ENCODE data around the gene PPP2R2C.

DNA sequence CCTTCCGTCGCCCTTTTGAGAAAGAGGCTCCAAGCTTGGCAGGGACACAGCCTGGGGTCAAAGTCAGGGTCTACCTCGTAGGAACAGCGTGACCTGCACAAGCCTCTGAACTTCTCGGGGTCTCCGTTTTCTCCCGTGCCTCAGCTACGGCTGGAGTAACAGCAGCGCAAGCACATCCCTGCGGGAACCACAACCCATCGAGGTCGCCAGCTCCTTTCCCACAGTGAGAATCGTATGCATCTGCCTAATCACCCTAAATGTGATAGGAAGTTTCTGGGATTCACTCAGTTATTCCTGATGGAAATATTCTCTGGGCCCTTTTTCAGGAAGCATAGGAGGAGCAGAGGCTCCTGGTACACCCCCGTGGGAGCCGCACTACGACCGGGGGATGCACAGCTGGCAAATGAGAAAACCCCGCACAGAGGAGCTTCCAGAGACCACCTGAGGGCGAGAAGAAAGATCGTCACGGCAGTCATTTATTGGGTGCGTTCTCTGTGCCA lies 24.7 kb downstream of the PPP2R2C start:
- TF ChIP-seq, protein P1, sequence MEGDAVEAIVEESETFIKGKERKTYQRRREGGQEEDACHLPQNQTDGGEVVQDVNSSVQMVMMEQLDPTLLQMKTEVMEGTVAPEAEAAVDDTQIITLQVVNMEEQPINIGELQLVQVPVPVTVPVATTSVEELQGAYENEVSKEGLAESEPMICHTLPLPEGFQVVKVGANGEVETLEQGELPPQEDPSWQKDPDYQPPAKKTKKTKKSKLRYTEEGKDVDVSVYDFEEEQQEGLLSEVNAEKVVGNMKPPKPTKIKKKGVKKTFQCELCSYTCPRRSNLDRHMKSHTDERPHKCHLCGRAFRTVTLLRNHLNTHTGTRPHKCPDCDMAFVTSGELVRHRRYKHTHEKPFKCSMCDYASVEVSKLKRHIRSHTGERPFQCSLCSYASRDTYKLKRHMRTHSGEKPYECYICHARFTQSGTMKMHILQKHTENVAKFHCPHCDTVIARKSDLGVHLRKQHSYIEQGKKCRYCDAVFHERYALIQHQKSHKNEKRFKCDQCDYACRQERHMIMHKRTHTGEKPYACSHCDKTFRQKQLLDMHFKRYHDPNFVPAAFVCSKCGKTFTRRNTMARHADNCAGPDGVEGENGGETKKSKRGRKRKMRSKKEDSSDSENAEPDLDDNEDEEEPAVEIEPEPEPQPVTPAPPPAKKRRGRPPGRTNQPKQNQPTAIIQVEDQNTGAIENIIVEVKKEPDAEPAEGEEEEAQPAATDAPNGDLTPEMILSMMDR (IDR thresholded peaks at IDR 0.05), result no peak
- no peak for TF ChIP-seq ZFX (IDR thresholded peaks at IDR 0.05; ENCODE audit: borderline replicate concordance)
